Ishikawa (cell line): Measurements from ENCODE around the gene BTBD9.

Experiments
- CEBPB ChIP-seq: IDR thresholded peaks from 2 replicates; pipeline ENCODE4 v1.6.1; 2012
- CREB1 ChIP-seq: IDR thresholded peaks from 2 replicates; pipeline ENCODE4 v1.6.1; 2012; ENCODE audit warnings: low read depth
- EGR1 ChIP-seq: IDR thresholded peaks from 2 replicates; pipeline ENCODE4 v1.6.1; 2012
- EP300 ChIP-seq: IDR thresholded peaks from 2 replicates; pipeline ENCODE4 v1.6.1; 2012; ENCODE audit warnings: borderline replicate concordance
- FOXM1 ChIP-seq: IDR thresholded peaks from 2 replicates; pipeline ENCODE4 v1.6.1; 2012; ENCODE audit warnings: low read depth, borderline replicate concordance
- NFIC ChIP-seq: IDR thresholded peaks from 2 replicates; pipeline ENCODE4 v1.6.1; 2012
- RAD21 ChIP-seq: IDR thresholded peaks from 2 replicates; pipeline ENCODE4 v1.6.1; 2012; ENCODE audit warnings: low read depth
- TAF1 ChIP-seq: IDR thresholded peaks from 2 replicates; pipeline ENCODE4 v1.6.1; 2012; ENCODE audit warnings: low read depth, mild to moderate bottlenecking
- TCF12 ChIP-seq: IDR thresholded peaks from 2 replicates; pipeline ENCODE4 v1.6.1; 2012; ENCODE audit warnings: low read depth
- TEAD4 ChIP-seq: IDR thresholded peaks from 2 replicates; pipeline ENCODE4 v1.6.1; 2012
- USF1 ChIP-seq: IDR thresholded peaks from 2 replicates; pipeline ENCODE4 v1.6.1; 2012
- YY1 ChIP-seq: IDR thresholded peaks from 2 replicates; pipeline ENCODE4 v1.6.1; 2012; ENCODE audit warnings: low read depth
- ZBTB7A ChIP-seq: IDR thresholded peaks from 2 replicates; pipeline ENCODE4 v1.6.1; 2012; ENCODE audit warnings: low read depth
- TF ChIP-seq, protein P1 (sequence below): IDR thresholded peaks from 2 replicates; pipeline ENCODE4 v1.6.1; 2012
- TF ChIP-seq, protein P2 (sequence below): IDR thresholded peaks from 2 replicates; pipeline ENCODE4 v1.6.1; 2012; ENCODE audit warnings: low read depth, mild to moderate bottlenecking

The BTBD9 gene

GRCh38 chr6:38268342-38268741, 371.4 kb downstream of the BTBD9 start:
- no peak for TF ChIP-seq CEBPB
- TF ChIP-seq YY1 = no peak
- TF ChIP-seq, protein P1, sequence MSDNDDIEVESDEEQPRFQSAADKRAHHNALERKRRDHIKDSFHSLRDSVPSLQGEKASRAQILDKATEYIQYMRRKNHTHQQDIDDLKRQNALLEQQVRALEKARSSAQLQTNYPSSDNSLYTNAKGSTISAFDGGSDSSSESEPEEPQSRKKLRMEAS = no peak
- TF ChIP-seq, protein P2, sequence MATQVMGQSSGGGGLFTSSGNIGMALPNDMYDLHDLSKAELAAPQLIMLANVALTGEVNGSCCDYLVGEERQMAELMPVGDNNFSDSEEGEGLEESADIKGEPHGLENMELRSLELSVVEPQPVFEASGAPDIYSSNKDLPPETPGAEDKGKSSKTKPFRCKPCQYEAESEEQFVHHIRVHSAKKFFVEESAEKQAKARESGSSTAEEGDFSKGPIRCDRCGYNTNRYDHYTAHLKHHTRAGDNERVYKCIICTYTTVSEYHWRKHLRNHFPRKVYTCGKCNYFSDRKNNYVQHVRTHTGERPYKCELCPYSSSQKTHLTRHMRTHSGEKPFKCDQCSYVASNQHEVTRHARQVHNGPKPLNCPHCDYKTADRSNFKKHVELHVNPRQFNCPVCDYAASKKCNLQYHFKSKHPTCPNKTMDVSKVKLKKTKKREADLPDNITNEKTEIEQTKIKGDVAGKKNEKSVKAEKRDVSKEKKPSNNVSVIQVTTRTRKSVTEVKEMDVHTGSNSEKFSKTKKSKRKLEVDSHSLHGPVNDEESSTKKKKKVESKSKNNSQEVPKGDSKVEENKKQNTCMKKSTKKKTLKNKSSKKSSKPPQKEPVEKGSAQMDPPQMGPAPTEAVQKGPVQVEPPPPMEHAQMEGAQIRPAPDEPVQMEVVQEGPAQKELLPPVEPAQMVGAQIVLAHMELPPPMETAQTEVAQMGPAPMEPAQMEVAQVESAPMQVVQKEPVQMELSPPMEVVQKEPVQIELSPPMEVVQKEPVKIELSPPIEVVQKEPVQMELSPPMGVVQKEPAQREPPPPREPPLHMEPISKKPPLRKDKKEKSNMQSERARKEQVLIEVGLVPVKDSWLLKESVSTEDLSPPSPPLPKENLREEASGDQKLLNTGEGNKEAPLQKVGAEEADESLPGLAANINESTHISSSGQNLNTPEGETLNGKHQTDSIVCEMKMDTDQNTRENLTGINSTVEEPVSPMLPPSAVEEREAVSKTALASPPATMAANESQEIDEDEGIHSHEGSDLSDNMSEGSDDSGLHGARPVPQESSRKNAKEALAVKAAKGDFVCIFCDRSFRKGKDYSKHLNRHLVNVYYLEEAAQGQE = no peak
- no peak for TF ChIP-seq ZBTB7A
- TF ChIP-seq EGR1 = no peak
- no peak for TF ChIP-seq CREB1
- no peak for TF ChIP-seq EP300
- TF ChIP-seq NFIC = no peak
- no peak for TF ChIP-seq TCF12
- no peak for TF ChIP-seq FOXM1
- TF ChIP-seq RAD21 = no peak
- no peak for TF ChIP-seq TEAD4
- no peak for TF ChIP-seq USF1
- TF ChIP-seq TAF1 = no peak

- TF ChIP-seq, protein P2 = no peak
- TF ChIP-seq YY1 = no peak
- TF ChIP-seq RAD21 = no peak
- TF ChIP-seq, protein P1 = no peak
- no peak for TF ChIP-seq EGR1
- TF ChIP-seq TEAD4 = no peak
- no peak for TF ChIP-seq NFIC
- TF ChIP-seq TAF1 = no peak
- no peak for TF ChIP-seq FOXM1
- no peak for TF ChIP-seq USF1
- TF ChIP-seq CEBPB = no peak
- TF ChIP-seq TCF12 = no peak
- no peak for TF ChIP-seq ZBTB7A
Measured at GRCh38 chr6:38266921-38267354, 372.8 kb downstream of the BTBD9 start.

GRCh38 chr6:38264605-38265004, 375.1 kb downstream of the BTBD9 start:
- TF ChIP-seq, protein P1 = no peak
- no peak for TF ChIP-seq RAD21
- no peak for TF ChIP-seq EP300
- TF ChIP-seq, protein P2 = no peak
- no peak for TF ChIP-seq CEBPB
- TF ChIP-seq NFIC = no peak
- no peak for TF ChIP-seq FOXM1
- no peak for TF ChIP-seq TCF12
- no peak for TF ChIP-seq TEAD4
- no peak for TF ChIP-seq USF1
- TF ChIP-seq YY1 = no peak
- TF ChIP-seq ZBTB7A = no peak
- TF ChIP-seq EGR1 = no peak
- no peak for TF ChIP-seq TAF1
- TF ChIP-seq CREB1 = no peak

DNA sequence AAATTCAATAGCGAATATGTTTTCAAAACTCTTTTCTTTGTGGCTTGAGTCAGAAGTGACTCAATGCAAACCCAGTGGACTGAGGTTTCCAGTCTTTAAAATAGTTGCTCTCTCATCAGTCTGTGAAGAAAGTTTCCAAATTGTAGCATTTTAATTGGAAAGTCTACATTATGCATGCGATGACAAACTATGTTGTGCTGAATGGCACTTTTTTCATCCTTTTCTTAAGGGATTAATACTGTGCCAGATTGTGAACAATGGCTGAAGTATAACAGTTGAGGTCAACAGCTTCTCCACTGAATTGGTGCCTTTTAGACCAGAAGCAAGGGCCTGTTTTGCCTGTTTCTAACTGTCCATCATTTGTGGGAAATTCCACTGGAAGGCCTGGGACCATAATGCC, 377.1 kb downstream of the BTBD9 start:
- TF ChIP-seq, protein P1 = no peak
- TF ChIP-seq EGR1 (no peak), TEAD4 (no peak), EP300 (no peak), ZBTB7A (no peak), YY1 (no peak), TCF12 (no peak), RAD21 (no peak), CREB1 (no peak), NFIC (no peak), CEBPB (no peak), USF1 (no peak), TAF1 (no peak), FOXM1 (no peak)
- TF ChIP-seq, protein P2 = no peak
